GM13977 (cell line): ENCODE results near the gene PDGFD.
A peak's percentile ranks its signal among the peaks of the same experiment; 100 is the strongest.

Experiments
- DNase-seq: peaks from one replicate; pipeline ENCODE4 v3.0.0; 2012; ENCODE audit warnings: low spot score
- in situ Hi-C: fragments of 300-500 bp; cut with MboI; formaldehyde crosslinking; loops from one replicate; pipeline ENCODE4 v1.12.0; 2022; ENCODE audit warnings: low sequenced_read_pairs, low pct_unique_long_range_greater_than_20kb, mixed read lengths, inconsistent platforms; ENCODE audit not compliant: unreplicated experiment
- TF ChIP-seq, protein P1 (sequence below): IDR thresholded peaks from 2 replicates; pipeline ENCODE4 v1.5.1; 2012; ENCODE audit warnings: mild to moderate bottlenecking, control low read depth; ENCODE audit not compliant: insufficient read depth; ENCODE audit errors: extremely low read depth, missing control alignments

PDGFD gene

DNA sequence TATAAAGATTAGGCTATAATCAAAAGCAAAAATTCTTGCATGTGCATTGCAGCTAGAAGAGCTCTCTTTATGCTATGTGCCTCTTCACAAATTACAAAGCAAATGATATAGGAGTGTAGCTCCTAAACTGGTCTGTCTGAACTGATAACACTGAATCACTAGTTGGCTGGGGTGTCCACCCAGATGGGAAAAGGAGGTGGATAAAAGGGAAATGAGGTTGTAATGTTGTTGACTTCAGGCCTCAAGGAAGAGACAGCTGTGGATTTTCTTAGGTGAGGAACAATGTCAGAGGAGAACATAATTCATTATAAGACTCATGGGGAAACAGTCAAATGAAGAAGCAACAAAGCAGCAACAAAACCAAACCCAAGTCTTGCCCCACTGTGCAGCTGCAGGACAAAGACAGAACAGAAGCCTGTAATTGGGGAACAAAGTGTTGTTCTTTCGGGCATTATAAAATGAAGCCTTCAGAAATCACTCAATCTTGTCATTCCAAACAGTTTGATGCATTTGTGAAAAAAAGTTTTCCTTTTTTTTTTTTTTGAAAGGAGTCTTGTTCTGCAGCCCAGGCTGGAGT lies 257.6 kb downstream of the PDGFD start:
- TF ChIP-seq, protein P1, sequence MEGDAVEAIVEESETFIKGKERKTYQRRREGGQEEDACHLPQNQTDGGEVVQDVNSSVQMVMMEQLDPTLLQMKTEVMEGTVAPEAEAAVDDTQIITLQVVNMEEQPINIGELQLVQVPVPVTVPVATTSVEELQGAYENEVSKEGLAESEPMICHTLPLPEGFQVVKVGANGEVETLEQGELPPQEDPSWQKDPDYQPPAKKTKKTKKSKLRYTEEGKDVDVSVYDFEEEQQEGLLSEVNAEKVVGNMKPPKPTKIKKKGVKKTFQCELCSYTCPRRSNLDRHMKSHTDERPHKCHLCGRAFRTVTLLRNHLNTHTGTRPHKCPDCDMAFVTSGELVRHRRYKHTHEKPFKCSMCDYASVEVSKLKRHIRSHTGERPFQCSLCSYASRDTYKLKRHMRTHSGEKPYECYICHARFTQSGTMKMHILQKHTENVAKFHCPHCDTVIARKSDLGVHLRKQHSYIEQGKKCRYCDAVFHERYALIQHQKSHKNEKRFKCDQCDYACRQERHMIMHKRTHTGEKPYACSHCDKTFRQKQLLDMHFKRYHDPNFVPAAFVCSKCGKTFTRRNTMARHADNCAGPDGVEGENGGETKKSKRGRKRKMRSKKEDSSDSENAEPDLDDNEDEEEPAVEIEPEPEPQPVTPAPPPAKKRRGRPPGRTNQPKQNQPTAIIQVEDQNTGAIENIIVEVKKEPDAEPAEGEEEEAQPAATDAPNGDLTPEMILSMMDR = no peak
- DNase-seq = no peak
- in situ Hi-C loops = no loop called here

DNA sequence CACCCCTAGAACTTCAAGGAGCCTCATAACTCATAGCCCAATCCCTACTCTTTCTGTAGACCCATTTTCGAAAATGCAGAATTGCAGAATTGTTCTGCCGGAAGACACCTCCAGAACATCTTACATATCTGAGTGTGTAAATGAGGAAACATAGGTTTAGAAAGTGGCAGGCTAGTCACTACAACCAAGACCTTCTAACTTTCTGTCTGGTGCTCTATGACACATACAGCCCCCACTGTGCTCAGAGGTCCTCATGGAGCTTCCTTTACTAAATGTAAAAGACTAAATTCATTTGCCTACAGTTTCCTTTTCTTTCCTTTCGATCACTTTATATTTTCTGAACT lies 259.7 kb downstream of the PDGFD start:
- TF ChIP-seq, protein P1 = no peak
- in situ Hi-C loops = no loop called here

DNA sequence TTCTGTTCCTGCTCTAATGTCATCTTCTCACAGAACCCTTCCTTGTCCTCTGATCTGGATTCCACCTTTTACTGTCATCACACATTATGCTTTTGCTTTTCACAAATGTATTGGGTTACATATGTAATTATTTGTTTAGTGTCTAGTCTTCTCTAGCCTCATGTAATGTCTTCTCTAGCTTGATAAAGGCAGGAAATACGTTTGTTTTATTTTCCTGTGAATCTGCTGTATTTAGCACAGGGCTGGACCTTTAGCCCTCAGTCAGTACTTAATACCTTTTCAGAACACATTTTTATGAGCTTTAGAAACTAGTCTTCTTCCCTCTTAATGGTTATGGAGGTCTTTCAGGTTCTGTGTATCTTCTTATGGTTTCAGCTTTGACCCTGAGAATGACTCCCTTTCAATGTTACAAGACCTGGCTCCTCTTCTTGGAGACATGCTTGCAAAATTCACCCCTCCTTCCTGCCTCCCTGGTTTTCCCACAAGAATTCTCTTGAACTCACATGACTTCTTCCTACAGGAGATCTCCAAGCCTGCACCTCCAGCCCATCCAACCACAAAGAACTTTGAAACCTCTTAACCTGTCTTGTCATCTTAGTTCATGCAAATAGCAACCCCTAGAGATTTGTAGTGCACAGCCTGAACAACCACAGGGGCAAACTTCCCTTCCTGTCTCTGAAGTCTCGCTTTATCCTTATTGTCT lies 260.2 kb downstream of the PDGFD start:
- no peak for DNase-seq
- in situ Hi-C loops = no loop called here
- TF ChIP-seq, protein P1 = no peak

More for the DNA sequence above, 259.7 kb downstream of the PDGFD start:
- peak; percentile 23 for DNase-seq

DNA sequence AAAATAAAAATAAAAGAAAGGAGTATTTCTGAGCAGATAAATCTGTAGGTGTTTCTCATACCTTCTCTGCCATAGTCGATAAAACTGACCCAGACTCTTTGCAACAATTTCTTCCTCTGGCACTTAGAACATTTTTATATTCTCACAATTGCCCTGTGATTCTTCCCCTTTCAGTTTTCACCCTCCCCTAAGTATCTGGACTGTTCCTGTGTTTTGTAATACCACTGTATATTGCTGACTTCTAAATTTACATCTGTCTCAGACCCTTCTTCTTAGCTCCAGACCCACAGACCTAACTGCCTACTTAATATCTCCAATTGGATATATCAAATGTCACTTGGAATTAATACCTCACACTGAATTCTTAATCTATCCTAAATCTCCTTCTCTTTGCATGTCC lies 261.0 kb downstream of the PDGFD start:
- no peak for DNase-seq

DNA sequence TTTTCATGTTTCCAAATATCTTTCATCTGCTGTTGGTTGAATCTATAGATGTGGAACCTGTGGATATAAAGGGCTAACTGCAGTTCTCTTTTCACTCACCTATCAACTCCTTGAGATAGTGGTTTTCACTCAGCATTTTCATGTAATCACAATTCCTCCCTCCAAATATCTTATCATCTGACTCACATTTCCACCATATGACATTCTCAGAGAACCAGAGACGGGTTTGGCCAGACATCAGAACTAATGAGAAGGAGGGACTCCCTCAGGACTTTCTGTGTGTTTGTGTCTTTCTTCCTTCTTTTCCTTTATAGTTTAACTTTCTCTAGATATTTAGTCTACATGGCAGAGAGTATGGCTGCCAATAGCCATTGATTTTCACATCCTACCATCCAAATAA lies 262.3 kb downstream of the PDGFD start:
- in situ Hi-C loops = no loop called here
- no peak for DNase-seq
- TF ChIP-seq, protein P1 = no peak

More for the DNA sequence above, 261.0 kb downstream of the PDGFD start:
- in situ Hi-C loops = no loop called here
- TF ChIP-seq, protein P1 = no peak

DNA sequence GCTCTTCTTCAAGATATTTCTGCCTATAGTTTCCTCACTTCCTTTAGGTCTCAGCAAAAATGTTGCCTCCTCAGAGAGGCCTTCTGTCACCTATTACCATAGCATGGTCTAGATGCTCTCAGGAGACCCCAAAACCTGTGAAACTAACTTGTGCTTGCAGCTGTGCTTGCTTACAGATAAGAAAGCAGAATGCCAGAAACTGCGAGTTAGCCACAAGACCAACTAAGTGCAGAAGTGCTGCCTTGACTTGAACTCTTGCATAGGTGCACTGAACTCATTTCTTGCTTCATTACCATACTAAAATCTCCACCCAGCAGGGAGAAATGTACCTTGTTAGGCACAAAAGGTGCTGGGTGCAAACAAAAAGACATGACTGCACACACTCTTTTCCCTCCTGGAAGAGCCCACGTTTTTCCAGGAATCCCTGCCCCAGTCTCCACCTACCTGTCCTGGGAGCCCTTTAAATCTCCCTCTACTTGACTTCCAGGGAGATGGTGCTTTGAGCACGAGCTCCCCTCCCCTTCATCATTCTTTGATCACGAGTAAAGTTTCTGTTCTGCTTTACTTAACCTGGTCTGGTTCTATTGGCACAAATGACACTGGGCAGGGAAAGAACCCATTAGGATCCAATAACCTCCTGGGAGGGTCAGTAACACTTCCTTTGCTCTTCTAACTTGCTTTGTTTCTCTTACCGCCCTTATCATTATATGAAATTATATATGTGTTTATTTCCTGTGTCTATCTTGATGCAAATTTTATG lies 265.2 kb downstream of the PDGFD start:
- in situ Hi-C loops = no loop called here
- DNase-seq = no peak
- TF ChIP-seq, protein P1 = no peak
